Astrocyte (in vitro differentiated cells and primary cell): ENCODE measurements around the gene RPL7A. TPM values are rescaled to one million over a fixed set of nuclear protein-coding genes. Genes with fewer than 3 reads are reported as not detected.
"Not testable (repeated sequence)": the region's sequence is repeated elsewhere in the genome, so short reads cannot be mapped to it uniquely, and the experiment has no call there.

Experiments used
- DNase-seq: peaks from one replicate; pipeline ENCODE4 v3.0.0-alpha.2; 2010; ENCODE audit warnings: low read depth
- FAIRE-seq: peaks from 2 replicates; lab custom pipeline; 2011; peaks lifted over from hg19 to GRCh38; lab: Jason Lieb, UNC
- H2AFZ ChIP-seq: 2 replicates; pipeline ENCODE4 v1.6.0; 2012; ENCODE audit warnings: low read depth, low read length, inconsistent platforms
- H3K27ac ChIP-seq: 2 replicates; pipeline ENCODE4 v1.5.1; 2011; ENCODE audit warnings: low read depth, low read length, inconsistent platforms
- H3K27me3 ChIP-seq: 2 replicates; pipeline ENCODE4 v1.6.0; 2011; ENCODE audit warnings: low read length, inconsistent platforms; ENCODE audit not compliant: insufficient read depth
- H3K36me3 ChIP-seq: 2 replicates; pipeline ENCODE4 v1.5.1; 2011; ENCODE audit warnings: low read length, inconsistent platforms; ENCODE audit not compliant: insufficient read depth
- H3K4me1 ChIP-seq: 2 replicates; pipeline ENCODE4 v1.5.1; 2011; ENCODE audit warnings: low read length, inconsistent platforms; ENCODE audit not compliant: insufficient read depth
- H3K4me2 ChIP-seq: 2 replicates; pipeline ENCODE4 v1.6.0; 2012; ENCODE audit warnings: low read length, inconsistent platforms
- H3K4me3 ChIP-seq: 2 replicates; pipeline ENCODE4 v1.5.1; 2011; ENCODE audit warnings: low read depth, mild to moderate bottlenecking, low read length, inconsistent platforms; ENCODE audit not compliant: insufficient read depth
- H3K79me2 ChIP-seq: 2 replicates; pipeline ENCODE4 v1.6.0; 2012; ENCODE audit warnings: mild to moderate bottlenecking, low read length, inconsistent platforms; ENCODE audit not compliant: insufficient read depth
- H3K9ac ChIP-seq: 2 replicates; pipeline ENCODE4 v1.6.0; 2012; ENCODE audit warnings: mild to moderate bottlenecking, low read length, inconsistent platforms
- H3K9me3 ChIP-seq: 2 replicates; pipeline ENCODE4 v1.5.1; 2012; ENCODE audit warnings: low read depth, mild to moderate bottlenecking, low read length, inconsistent platforms; ENCODE audit not compliant: insufficient read depth
- H4K20me1 ChIP-seq: 2 replicates; pipeline ENCODE4 v1.6.0; 2012; ENCODE audit warnings: low read length, inconsistent platforms; ENCODE audit not compliant: insufficient read depth
- H3K27ac Mint-ChIP-seq: one replicate; pipeline ENCODE4 v1.8.0; 2021; ENCODE audit warnings: mild to moderate bottlenecking, mixed read lengths; ENCODE audit not compliant: unreplicated experiment
- H3K27me3 Mint-ChIP-seq: one replicate; pipeline ENCODE4 v1.8.0; 2021; ENCODE audit warnings: low read depth, mixed read lengths; ENCODE audit not compliant: unreplicated experiment
- H3K36me3 Mint-ChIP-seq: one replicate; pipeline ENCODE4 v1.8.0; 2021; ENCODE audit warnings: low read depth, mixed read lengths; ENCODE audit not compliant: unreplicated experiment
- H3K4me1 Mint-ChIP-seq: one replicate; pipeline ENCODE4 v1.8.0; 2021; ENCODE audit warnings: low read depth, mixed read lengths; ENCODE audit not compliant: unreplicated experiment
- H3K4me3 Mint-ChIP-seq: one replicate; pipeline ENCODE4 v1.8.0; 2021; ENCODE audit warnings: mild to moderate bottlenecking, moderate library complexity, mixed read lengths; ENCODE audit not compliant: unreplicated experiment
- H3K9me3 Mint-ChIP-seq: one replicate; pipeline ENCODE4 v1.8.0; 2021; ENCODE audit warnings: mild to moderate bottlenecking, mixed read lengths; ENCODE audit not compliant: unreplicated experiment
- CTCF ChIP-seq: IDR thresholded peaks from 2 replicates; pipeline ENCODE4 v1.5.1; 2011; ENCODE audit warnings: low read depth, mild to moderate bottlenecking, inconsistent platforms, low read length, moderate library complexity; ENCODE audit not compliant: insufficient read depth
- EZH2 ChIP-seq: IDR thresholded peaks from 2 replicates; pipeline ENCODE4 v1.6.1; 2012; ENCODE audit warnings: mild to moderate bottlenecking, low read length, inconsistent platforms; ENCODE audit not compliant: insufficient read depth
- total RNA-seq: library from RNA; stranded (reverse); gene quantifications from 2 replicates; pipeline ENCODE4 v1.2.1, GENCODE V29; 2021

RPL7A gene
- total RNA-seq, 1 donor from 2014 or later, result 1,364 TPM

DNA sequence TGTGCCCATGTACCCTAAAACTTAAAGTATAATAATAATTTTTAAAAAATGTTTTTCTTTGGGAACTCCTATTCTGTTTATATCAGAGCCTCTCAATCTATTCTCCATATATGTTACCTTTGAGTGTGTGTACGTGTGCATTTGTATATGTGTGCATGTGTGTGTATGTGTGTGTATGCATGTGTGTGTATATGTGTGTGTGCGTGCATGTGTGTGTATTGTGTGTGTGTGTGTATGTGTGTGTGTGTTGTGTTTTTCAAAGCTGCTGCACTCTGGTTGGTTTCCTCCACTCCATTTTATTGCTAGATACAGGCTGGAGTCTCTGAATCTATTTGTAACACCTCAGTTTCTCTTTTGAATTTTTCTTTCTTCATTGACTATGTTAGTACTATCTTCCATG is 32.0 kb upstream of the RPL7A start:
- Histone ChIP-seq H3K9me3 (no peaks in the 10 kb centered on the region), H3K4me2 (no peak overlapping the region), H3K79me2 (no peaks in the 10 kb centered on the region), H3K27me3 (no peaks in the 10 kb centered on the region), H3K4me3 (no peak overlapping the region), H3K4me1 (no peaks in the 10 kb centered on the region), H3K36me3 (no peaks in the 10 kb centered on the region), H3K27ac (no peak overlapping the region), H3K9ac (no peak overlapping the region), H4K20me1 (no peaks in the 10 kb centered on the region), H2AFZ (no peak overlapping the region)
- H3K36me3 Mint-ChIP-seq, result peaks cover 2% of the 10 kb centered on the region
- H3K27ac Mint-ChIP-seq, result no peak overlapping the region
- DNase-seq (no peak), FAIRE-seq (no peak)
- no peaks in the 10 kb centered on the region for H3K4me1 Mint-ChIP-seq
- peaks cover 24% of the 10 kb centered on the region for H3K27me3 Mint-ChIP-seq
- TF ChIP-seq EZH2, result no peak
- TF ChIP-seq CTCF, result no peak
- no peaks in the 10 kb centered on the region for H3K9me3 Mint-ChIP-seq
- no peak overlapping the region for H3K4me3 Mint-ChIP-seq

GRCh38 chr9:133317551-133317950 is 30.5 kb upstream of the RPL7A start:
- DNase-seq, H3K9ac ChIP-seq, H3K79me2 ChIP-seq, H3K4me3 Mint-ChIP-seq, H2AFZ ChIP-seq, H3K4me2 ChIP-seq, H3K9me3 Mint-ChIP-seq, H3K36me3 Mint-ChIP-seq, H3K4me3 ChIP-seq, H3K36me3 ChIP-seq, FAIRE-seq, H3K9me3 ChIP-seq, H3K4me1 Mint-ChIP-seq, H3K4me1 ChIP-seq, H3K27me3 ChIP-seq, H4K20me1 ChIP-seq, H3K27ac ChIP-seq, H3K27ac Mint-ChIP-seq: not testable (repeated sequence)
- H3K27me3 Mint-ChIP-seq, result peaks cover 28% of the 10 kb centered on the region

DNA sequence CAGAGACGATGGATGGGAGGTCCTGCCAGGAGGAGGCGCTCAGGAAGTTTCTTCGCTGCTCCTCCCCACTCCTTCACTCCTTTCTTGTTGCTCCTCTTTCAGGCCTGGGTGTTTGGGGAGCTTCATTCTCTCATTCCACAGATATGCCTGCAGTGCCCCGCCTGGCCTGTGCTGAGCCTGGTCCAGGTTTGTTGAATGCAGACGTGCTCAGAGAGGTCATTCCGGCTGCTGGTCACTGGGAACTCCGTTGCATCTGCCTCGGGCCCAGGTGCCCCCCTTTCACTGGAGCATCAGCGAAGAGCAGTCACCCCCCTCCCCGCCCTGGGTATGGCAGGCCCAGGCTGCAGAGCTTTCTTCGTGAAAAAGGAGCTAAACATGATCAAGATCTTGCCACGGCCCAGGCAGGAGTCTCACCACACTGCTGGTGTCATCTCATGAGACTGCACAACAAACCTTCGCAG is 27.6 kb upstream of the RPL7A start:
- Mint-ChIP-seq H3K4me1 (no peaks in the 10 kb centered on the region), H3K4me3 (no peak overlapping the region), H3K9me3 (peaks cover 11% of the 10 kb centered on the region), H3K27me3 (peaks cover 34% of the 10 kb centered on the region), H3K36me3 (peaks cover 10% of the 10 kb centered on the region), H3K27ac (no peak overlapping the region)
- Histone ChIP-seq H3K27ac (no peak overlapping the region), H3K9me3 (no peaks in the 10 kb centered on the region), H3K36me3 (no peaks in the 10 kb centered on the region), H3K4me1 (no peaks in the 10 kb centered on the region), H2AFZ (no peak overlapping the region), H3K27me3 (no peaks in the 10 kb centered on the region), H3K9ac (no peak overlapping the region), H4K20me1 (no peaks in the 10 kb centered on the region), H3K4me3 (no peak overlapping the region), H3K4me2 (no peak overlapping the region), H3K79me2 (no peaks in the 10 kb centered on the region)
- FAIRE-seq (no peak), DNase-seq (no peak)
- no peak for TF ChIP-seq CTCF
- TF ChIP-seq EZH2, result no peak
